ENCODE measurements around the gene MMP20. TPM values are rescaled to one million over a fixed set of nuclear protein-coding genes. Genes with fewer than 3 reads are reported as not detected.

The MMP20 gene
- total and polyA plus RNA-seq, 2 experiments from 2014 or later, result not detected

DNA sequence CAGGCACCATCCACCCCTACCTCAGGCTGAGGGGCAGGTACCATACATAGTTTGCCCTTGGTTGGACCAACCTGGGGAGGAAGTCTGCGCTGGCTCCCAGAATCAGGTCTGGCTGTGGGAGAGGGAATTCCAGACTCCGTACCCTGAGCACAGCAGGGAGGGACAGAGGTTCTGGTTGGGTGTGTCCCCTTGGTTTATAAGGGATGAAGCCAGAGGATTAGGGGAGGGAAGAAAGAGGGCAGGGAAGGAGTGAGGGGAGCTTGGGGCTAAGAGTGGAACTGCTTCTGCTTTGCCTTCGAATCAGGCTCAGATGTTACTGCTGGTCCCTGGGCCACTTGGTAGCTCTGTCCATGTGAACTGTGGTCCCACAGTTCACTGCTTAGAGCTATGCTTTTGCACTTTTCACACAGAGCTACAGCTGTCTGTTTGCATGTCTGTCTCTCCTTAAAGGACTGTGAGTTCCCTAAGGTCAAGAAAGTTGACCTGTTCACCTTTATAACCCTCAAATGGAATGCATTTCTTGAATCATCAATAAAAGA, 9.2 kb downstream of the MMP20 start:
- H3K9me3 ChIP-seq (ENCODE audit: low read depth), result no peaks in the 10 kb centered on the region
- no peak for DNase-seq (ENCODE audit: low read depth in 1 of 2, low spot score in 1 of 2)
- no peaks in the 10 kb centered on the region for H3K4me1 ChIP-seq (ENCODE audit: low read depth)
- no peaks in the 10 kb centered on the region for H3K27me3 ChIP-seq
- no peaks in the 10 kb centered on the region for H3K36me3 ChIP-seq
- no peak overlapping the region for H3K27ac ChIP-seq
- TF ChIP-seq, protein P1, sequence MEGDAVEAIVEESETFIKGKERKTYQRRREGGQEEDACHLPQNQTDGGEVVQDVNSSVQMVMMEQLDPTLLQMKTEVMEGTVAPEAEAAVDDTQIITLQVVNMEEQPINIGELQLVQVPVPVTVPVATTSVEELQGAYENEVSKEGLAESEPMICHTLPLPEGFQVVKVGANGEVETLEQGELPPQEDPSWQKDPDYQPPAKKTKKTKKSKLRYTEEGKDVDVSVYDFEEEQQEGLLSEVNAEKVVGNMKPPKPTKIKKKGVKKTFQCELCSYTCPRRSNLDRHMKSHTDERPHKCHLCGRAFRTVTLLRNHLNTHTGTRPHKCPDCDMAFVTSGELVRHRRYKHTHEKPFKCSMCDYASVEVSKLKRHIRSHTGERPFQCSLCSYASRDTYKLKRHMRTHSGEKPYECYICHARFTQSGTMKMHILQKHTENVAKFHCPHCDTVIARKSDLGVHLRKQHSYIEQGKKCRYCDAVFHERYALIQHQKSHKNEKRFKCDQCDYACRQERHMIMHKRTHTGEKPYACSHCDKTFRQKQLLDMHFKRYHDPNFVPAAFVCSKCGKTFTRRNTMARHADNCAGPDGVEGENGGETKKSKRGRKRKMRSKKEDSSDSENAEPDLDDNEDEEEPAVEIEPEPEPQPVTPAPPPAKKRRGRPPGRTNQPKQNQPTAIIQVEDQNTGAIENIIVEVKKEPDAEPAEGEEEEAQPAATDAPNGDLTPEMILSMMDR (IDR thresholded peaks at IDR 0.05; ENCODE audit: low read depth, low read length), result no peak
- no peak overlapping the region for H3K4me3 ChIP-seq

DNA sequence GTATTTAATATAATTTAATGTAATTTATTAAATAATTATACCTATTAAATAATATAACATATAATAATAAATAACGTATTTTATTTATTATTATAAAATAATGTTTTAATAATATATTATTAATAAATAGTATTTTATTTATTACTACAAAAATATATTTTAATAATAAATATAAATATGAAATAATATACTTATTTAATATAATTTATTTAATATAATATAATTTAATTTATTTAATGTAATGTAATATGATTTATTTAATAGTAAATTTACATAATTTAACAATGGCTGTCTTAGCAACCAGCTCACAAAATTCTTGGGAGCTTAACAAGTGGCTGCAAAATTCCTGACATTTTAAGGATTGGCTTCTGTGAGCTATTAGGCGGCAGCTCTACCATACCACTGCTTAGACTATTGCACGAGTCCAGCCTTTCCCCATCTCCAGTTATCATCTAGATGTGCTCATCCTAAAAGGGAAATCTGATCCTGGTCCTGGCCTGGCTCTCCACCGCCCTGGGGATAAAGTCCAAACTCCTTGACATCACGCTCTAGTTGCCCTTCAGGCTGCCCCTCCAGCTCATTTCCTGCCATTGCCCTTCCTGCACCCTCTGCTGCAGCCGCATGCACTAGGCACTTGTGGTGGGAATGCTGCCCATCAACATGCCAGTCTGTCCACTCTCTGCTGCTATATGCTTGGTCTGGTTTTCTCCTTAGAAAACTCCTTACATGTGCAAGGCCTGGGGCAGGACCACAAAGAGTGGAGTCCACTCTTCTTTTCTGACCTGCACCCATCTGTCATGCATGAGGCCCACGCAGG, 9.8 kb downstream of the MMP20 start:
- Histone ChIP-seq H3K27me3 (no peaks in the 10 kb centered on the region), H3K4me3 (no peak overlapping the region), H3K36me3 (no peaks in the 10 kb centered on the region), H3K4me1 (ENCODE audit: low read depth) (no peaks in the 10 kb centered on the region), H3K9me3 (ENCODE audit: low read depth) (no peaks in the 10 kb centered on the region), H3K27ac (no peak overlapping the region)
- TF ChIP-seq, protein P1 (IDR thresholded peaks at IDR 0.05; ENCODE audit: low read depth, low read length), result no peak
- no peak for DNase-seq (ENCODE audit: low read depth in 1 of 2, low spot score in 1 of 2)

DNA sequence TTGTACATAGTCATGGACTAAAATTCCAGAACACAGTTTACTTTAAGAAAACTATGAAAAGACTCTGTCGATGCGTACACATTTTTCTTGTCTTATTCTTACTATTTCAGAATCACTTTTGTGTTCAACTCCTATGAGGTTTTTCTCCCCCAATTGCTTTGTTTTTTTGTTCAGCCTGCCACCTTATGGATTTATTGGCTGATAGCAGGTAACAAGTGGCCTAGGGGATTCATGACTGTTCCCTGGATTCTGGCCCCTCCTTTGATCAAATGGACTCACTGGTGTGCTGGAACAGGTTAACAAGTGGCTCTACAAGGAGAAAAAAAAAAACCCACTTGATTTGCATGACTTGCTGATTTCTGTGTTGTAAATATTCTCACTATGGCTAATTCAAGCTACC, 10.6 kb downstream of the MMP20 start:
- Histone ChIP-seq H3K36me3 (no peaks in the 10 kb centered on the region), H3K27me3 (no peaks in the 10 kb centered on the region), H3K9me3 (ENCODE audit: low read depth) (no peaks in the 10 kb centered on the region), H3K4me3 (no peak overlapping the region), H3K27ac (no peak overlapping the region), H3K4me1 (ENCODE audit: low read depth) (no peaks in the 10 kb centered on the region)
- TF ChIP-seq, protein P1 (IDR thresholded peaks at IDR 0.05; ENCODE audit: low read depth, low read length), result no peak
- DNase-seq (ENCODE audit: low read depth in 1 of 2, low spot score in 1 of 2), result no peak

DNA sequence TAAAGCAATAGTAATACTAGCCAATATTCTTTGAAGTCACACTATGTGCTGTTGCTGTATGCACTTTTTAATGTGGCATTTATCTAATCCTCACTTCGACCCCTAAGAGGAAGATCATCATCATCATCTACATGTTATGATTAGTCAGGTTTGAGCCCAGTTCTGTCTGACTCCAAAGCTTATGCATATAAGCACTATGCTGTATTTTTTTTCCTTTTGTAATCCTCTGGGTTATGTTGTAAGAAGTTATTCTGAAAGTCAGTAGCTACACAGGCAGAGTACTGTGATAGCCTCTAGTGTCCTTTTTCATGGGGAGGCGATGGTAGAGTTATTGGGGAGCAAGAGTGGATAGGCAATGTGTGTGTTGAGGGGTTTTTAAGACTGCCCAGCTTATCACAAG, 11.1 kb downstream of the MMP20 start:
- Histone ChIP-seq H3K27me3 (no peaks in the 10 kb centered on the region), H3K27ac (no peak overlapping the region), H3K9me3 (ENCODE audit: low read depth) (no peaks in the 10 kb centered on the region), H3K36me3 (no peaks in the 10 kb centered on the region), H3K4me3 (no peak overlapping the region), H3K4me1 (ENCODE audit: low read depth) (no peaks in the 10 kb centered on the region)
- TF ChIP-seq, protein P1 (IDR thresholded peaks at IDR 0.05; ENCODE audit: low read depth, low read length), result no peak
- no peak for DNase-seq (ENCODE audit: low read depth in 1 of 2, low spot score in 1 of 2)

DNA sequence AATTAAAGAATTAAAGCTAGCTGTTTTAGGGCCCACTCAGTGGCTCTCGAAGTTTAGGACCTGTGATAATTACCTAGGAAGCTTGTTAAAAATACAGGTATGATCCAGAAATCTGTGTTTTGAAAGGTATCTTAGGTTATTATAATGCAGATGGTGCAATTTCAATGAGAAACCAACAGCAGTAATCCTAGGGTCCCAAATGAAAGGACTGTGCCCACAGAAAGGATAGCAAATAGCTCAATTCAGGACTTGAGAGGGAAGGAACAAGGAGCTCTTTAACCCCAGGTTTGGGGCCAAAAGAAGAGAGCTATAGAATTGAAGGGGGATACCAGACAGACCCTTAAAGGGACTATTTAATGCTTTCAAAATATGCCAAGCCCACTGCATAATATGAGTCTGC, 11.7 kb downstream of the MMP20 start:
- Histone ChIP-seq H3K4me3 (no peak overlapping the region), H3K4me1 (ENCODE audit: low read depth) (no peaks in the 10 kb centered on the region), H3K9me3 (ENCODE audit: low read depth) (no peaks in the 10 kb centered on the region), H3K27ac (no peak overlapping the region), H3K27me3 (no peaks in the 10 kb centered on the region), H3K36me3 (no peaks in the 10 kb centered on the region)
- no peak for DNase-seq (ENCODE audit: low read depth in 1 of 2, low spot score in 1 of 2)
- TF ChIP-seq, protein P1 (IDR thresholded peaks at IDR 0.05; ENCODE audit: low read depth, low read length), result no peak

Data from cardiac muscle cell (in vitro differentiated cells and primary cell).